Activated CD8-positive, alpha-beta memory T cell treated with anti-CD3 and anti-CD28 coated beads for 36 hours (primary cell): ENCODE measurements around the gene RXRA. TPM values are rescaled to one million over a fixed set of nuclear protein-coding genes. Genes with fewer than 3 reads are reported as not detected.

ENCODE experiments used
- CTCF ChIA-PET: fragments of 350-600 bp; sonication (Branson Sonifier 250); formaldehyde crosslinking; loops from one replicate; lab custom pipeline; 2021; ENCODE audit warnings: antibody characterized with exemption; lab: Charles Lee
- POLR2A ChIA-PET: fragments of 350-600 bp; sonication (Branson Sonifier 250); formaldehyde crosslinking; loops from one replicate; lab custom pipeline; 2021; ENCODE audit warnings: antibody characterized with exemption; lab: Charles Lee
- total RNA-seq, 2 experiments: library from RNA; stranded (reverse); gene quantifications; one replicate each; pipeline ENCODE4 v1.2.3, GENCODE V29; 2021

The RXRA gene
- 1 to 10 TPM; 6.4 to 6.7 TPM for total RNA-seq

GRCh38 chr9:134325813-134326723, at the start of gene RXRA:
RXRA (plus strand) TSS chr9:134326455; CDS start chr9:134326632, 177 bp downstream.
- POLR2A ChIA-PET: no interaction called here

GRCh38 chr9:134278286-134278685, 48.0 kb upstream of the RXRA start:
- CTCF ChIA-PET: no interaction called here
- POLR2A ChIA-PET: no interaction called here

More at GRCh38 chr9:134325813-134326723, at the start of gene RXRA:
- CTCF ChIA-PET: interaction anchor here (1.0 kb wide), 1 partner anchor 117 kb away, joined by 3 read pairs; no protein-coding TSS in a partner anchor

GRCh38 chr9:134278974-134279640, 47.1 kb upstream of the RXRA start:
- ChIA-PET POLR2A (no interaction called here), CTCF (no interaction called here)

DNA sequence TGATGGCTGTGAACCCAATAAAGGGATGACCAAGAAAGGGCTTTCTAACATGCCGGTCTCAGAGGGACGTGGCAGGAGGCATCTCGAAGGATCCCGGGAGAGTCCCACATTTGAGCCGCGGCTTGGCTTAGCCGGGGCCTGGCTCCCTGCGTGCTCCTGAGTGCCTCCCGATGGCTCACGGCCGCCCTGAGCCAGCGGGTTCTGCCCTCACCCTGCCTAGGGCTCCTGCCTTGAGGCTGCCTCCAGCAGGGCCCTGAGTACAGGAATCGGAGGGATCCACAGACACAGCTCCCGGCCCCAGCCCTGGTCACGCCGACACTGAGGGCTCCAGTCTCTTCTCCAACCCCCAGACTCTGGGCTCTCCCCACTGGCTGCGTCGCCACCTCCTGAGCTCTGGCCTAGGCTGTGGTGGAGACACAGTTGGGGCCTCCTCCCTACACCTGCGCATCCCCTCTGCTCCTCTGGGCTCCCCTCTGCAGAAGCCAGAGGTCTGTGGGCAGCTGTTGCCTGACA, 44.1 kb upstream of the RXRA start:
- CTCF ChIA-PET: no interaction called here
- POLR2A ChIA-PET: no interaction called here

- POLR2A ChIA-PET: no interaction called here
Observed at GRCh38 chr9:134283111-134283515, 43.1 kb upstream of the RXRA start.

GRCh38 chr9:134283692-134284265, 42.5 kb upstream of the RXRA start:
- POLR2A ChIA-PET: no interaction called here
- CTCF ChIA-PET: no interaction called here

More at GRCh38 chr9:134283111-134283515, 43.1 kb upstream of the RXRA start:
- CTCF ChIA-PET: interaction anchor here (0.6 kb wide), 1 partner anchor 1309 kb away, joined by 3 read pairs; no protein-coding TSS in a partner anchor

DNA sequence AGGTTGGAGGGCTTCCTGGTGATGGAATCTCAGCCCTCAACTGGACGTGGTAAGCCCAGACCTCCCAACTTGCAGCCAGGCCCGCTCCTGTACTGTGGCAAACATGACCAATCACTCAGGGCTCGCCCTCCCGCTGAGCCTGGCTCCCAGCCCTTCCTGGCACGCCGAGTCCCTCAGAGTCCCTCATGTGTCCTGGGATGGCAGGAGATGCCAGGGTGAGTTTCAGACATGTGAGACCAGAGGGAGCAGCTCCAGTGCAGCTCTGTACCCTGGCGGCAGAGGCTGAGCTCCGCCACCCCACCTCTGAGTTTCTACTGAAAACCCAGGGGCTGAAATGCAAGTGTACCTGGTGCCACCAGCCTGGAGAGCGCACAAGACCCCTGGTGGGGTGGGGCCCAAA, 42.0 kb upstream of the RXRA start:
- ChIA-PET CTCF (no interaction called here), POLR2A (no interaction called here)

DNA sequence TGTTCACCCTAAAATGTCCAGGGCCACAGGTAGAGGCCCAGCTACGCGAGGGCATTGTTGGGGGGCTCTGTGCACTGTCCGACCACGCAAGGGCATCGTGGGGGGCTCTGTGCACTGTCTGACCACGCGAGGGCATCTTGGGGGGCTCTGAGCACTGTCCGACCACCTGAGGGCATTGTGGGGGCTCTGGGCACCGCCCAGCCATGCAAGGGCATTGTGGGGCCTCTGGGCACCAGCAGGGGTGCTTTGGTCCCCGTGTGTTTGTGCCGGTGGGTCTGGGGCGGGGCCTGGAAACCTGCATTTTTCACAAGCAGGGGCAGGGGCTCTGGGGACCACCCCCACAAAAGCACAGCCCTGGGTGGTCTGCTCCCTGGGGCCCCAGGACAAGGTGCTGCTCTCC, 41.5 kb upstream of the RXRA start:
- CTCF ChIA-PET: no interaction called here
- POLR2A ChIA-PET: no interaction called here

DNA sequence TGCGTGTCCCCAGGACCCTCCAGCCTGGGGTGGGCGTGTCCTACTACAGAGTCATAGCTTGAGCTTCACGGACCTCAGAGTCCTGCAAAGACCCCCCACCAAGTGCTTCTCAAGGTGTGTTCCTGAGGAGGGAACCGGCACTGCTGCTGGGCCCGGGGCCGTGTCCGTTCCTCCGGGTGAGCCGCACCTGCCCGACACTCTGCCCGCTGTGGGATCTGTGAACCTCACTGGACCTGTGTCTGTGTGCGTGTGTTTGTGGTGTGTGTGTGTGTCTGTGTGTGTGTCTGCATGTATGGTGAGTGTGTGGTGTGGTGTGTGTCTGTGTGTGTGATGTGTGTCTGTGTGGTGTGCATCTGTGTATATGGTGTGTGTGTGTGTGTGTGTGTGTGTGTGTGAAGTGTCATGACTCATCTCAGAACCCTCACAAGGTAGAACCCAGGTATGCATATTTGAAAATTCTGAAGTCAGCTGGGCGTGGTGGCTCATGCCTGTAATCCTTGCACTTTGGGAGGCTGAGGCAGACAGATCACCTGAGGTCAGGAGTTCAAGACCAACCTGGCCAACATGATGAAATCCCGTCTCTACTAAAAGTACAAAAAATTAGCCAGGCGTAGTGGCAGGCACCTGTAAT, 40.9 kb upstream of the RXRA start:
- ChIA-PET CTCF (no interaction called here), POLR2A (no interaction called here)

GRCh38 chr9:134286471-134287245, 39.6 kb upstream of the RXRA start:
- ChIA-PET POLR2A (interaction anchor here (0.7 kb wide), 1 partner anchor 9 kb away, joined by 4 read pairs; no protein-coding TSS in a partner anchor), CTCF (no interaction called here)

GRCh38 chr9:134287591-134288491, 38.4 kb upstream of the RXRA start:
- CTCF ChIA-PET: no interaction called here
- POLR2A ChIA-PET: no interaction called here

GRCh38 chr9:134288746-134289145, 37.5 kb upstream of the RXRA start:
- ChIA-PET POLR2A (no interaction called here), CTCF (no interaction called here)

GRCh38 chr9:134289241-134289875, 36.9 kb upstream of the RXRA start:
- POLR2A ChIA-PET: no interaction called here
- CTCF ChIA-PET: no interaction called here

- ChIA-PET POLR2A (no interaction called here), CTCF (no interaction called here)
Observed at GRCh38 chr9:134290603-134291451, 35.4 kb upstream of the RXRA start.

DNA sequence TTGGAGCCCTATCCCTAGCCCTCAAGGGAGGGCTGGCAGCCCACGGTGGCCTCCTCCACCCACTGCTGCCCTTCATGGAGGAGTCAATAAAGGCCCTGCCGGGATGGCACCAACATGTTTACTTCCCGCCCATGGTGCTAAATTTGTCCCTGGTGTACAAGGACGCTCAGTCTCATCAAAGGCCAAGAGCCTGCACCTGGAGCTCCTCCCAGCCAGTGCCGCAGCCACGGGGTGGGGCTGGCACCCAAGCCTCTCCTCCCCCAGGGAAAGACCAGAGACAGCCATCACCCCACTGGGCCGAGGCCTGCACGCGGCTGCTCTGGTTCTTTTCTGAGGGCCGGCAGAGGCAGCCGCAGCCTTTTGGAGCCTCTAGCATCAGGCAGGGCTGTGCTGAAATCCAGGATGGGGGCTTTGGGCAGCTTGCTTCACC, 34.8 kb upstream of the RXRA start:
- POLR2A ChIA-PET: no interaction called here
- CTCF ChIA-PET: no interaction called here
